ENCODE results near the gene MBNL2.
"Not testable (repeated sequence)": the region's sequence is repeated elsewhere in the genome, so short reads cannot be mapped to it uniquely, and the experiment has no call there.

The MBNL2 gene

DNA sequence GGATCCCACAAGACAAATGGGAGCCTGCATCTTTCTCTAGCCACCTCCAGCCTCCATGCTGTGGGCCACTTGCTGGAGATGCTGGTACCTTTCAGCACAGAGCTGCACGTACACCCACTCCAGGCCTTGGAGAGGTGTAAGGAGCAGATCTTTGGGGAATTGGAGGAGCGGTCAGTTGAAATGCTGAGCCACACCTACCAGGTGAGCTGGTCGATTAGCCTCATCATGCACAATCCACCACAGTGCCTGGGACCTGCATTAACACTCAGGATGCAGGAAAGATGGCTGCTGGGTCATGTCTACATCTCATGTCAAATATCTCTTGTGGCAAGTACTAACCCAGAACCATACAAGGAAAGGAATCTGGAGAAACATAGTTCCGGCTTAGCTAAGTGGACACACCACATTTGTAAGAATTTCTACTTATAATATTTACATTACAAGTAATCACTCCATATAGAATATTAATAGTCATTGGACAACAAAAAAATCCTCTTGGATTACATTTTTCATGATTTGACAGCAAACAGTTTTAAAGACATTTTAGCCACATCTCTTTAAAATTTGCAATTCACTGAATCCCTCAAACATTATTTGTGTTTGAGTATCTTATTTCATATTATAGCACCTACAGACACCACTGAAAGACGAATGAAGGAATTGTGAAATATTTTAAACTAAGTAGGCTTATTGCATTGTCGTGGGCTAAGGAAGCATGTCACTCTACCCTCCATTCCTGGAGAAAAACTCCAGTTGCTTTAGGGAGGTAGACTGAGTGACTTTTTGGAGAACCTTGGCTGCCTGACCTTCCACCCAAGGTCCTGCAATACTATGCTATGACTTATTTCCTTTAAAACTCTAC, 21.8 kb upstream of the MBNL2 start:
- no peak overlapping the region for H3K4me3 ChIP-seq (IDR thresholded peaks at IDR 0.05; ENCODE audit: insufficient read depth, low read depth, low read length)
- H3K27ac ChIP-seq: no peak overlapping the region
- no peaks in the 10 kb centered on the region for H3K27me3 ChIP-seq (ENCODE audit: insufficient read depth, low read depth)
- H3K36me3 ChIP-seq (ENCODE audit: insufficient read depth): no peaks in the 10 kb centered on the region
- H3K4me2 ChIP-seq: no peak overlapping the region
- no peaks in the 10 kb centered on the region for H4K20me1 ChIP-seq (ENCODE audit: insufficient read depth)
- no peak overlapping the region for H2AFZ ChIP-seq (ENCODE audit: low read depth)
- no peaks in the 10 kb centered on the region for H3K79me2 ChIP-seq (ENCODE audit: insufficient read depth, low read depth)
- no peaks in the 10 kb centered on the region for H3K4me1 ChIP-seq (ENCODE audit: low read depth, poor library complexity, severe bottlenecking)
- TF ChIP-seq, protein P1, sequence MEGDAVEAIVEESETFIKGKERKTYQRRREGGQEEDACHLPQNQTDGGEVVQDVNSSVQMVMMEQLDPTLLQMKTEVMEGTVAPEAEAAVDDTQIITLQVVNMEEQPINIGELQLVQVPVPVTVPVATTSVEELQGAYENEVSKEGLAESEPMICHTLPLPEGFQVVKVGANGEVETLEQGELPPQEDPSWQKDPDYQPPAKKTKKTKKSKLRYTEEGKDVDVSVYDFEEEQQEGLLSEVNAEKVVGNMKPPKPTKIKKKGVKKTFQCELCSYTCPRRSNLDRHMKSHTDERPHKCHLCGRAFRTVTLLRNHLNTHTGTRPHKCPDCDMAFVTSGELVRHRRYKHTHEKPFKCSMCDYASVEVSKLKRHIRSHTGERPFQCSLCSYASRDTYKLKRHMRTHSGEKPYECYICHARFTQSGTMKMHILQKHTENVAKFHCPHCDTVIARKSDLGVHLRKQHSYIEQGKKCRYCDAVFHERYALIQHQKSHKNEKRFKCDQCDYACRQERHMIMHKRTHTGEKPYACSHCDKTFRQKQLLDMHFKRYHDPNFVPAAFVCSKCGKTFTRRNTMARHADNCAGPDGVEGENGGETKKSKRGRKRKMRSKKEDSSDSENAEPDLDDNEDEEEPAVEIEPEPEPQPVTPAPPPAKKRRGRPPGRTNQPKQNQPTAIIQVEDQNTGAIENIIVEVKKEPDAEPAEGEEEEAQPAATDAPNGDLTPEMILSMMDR (conservative IDR thresholded peaks at IDR 0.05; ENCODE audit: low read depth, low read length): no peak
- H3K9ac ChIP-seq: no peak overlapping the region

DNA sequence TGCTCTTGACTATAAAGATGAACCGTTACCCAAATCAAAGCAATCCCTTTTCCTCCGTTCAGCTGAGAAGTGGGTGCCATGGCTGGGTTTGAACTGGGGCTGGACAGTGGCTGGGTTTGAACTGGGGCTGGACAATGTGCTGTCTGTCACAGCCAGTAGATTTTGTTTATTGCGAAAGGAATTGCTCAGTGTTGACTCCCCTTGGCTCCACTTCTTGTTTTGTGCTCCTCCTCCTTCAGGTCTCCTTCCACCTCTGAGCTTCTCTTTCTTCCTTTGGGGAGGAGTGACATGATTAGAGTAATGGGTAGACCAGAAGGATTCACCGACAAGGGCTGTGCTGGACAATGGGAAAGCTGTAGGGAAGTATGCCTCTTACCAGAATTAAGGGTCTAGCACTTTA, 19.4 kb upstream of the MBNL2 start:
- Histone ChIP-seq H4K20me1 (ENCODE audit: insufficient read depth) (no peaks in the 10 kb centered on the region), H3K27ac (no peak overlapping the region), H3K9ac (no peak overlapping the region), H3K27me3 (ENCODE audit: insufficient read depth, low read depth) (no peaks in the 10 kb centered on the region), H3K4me1 (ENCODE audit: low read depth, poor library complexity, severe bottlenecking) (no peaks in the 10 kb centered on the region), H2AFZ (ENCODE audit: low read depth) (no peak overlapping the region), H3K4me3 (IDR thresholded peaks at IDR 0.05; ENCODE audit: insufficient read depth, low read depth, low read length) (no peak overlapping the region), H3K79me2 (ENCODE audit: insufficient read depth, low read depth) (no peaks in the 10 kb centered on the region), H3K36me3 (ENCODE audit: insufficient read depth) (no peaks in the 10 kb centered on the region), H3K4me2 (no peak overlapping the region)
- TF ChIP-seq, protein P1 (conservative IDR thresholded peaks at IDR 0.05; ENCODE audit: low read depth, low read length): no peak

DNA sequence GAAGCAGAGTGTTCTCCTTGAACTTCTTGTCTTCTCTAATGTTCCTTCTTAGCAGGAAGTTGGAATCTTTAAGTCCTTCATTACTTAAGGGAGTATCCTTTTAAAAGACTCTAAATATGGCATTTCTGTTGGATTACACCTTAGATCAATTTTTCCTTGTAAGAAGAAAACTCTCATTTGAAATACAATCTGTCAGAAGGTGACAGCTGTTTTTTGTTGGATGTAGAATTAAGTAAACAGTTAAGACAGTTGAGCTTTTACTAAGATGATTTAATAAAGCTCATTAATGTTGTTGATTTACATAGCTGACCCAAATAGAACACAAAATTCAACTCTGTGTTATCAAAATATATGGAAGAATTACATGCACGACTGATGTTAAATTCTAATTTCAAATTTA, 16.7 kb upstream of the MBNL2 start:
- H3K4me1 ChIP-seq (ENCODE audit: low read depth, poor library complexity, severe bottlenecking): no peaks in the 10 kb centered on the region
- H3K9ac ChIP-seq: no peak overlapping the region
- no peak overlapping the region for H3K4me2 ChIP-seq
- H2AFZ ChIP-seq (ENCODE audit: low read depth): no peak overlapping the region
- H3K4me3 ChIP-seq (IDR thresholded peaks at IDR 0.05; ENCODE audit: insufficient read depth, low read depth, low read length): no peak overlapping the region
- no peaks in the 10 kb centered on the region for H3K36me3 ChIP-seq (ENCODE audit: insufficient read depth)
- no peaks in the 10 kb centered on the region for H3K27me3 ChIP-seq (ENCODE audit: insufficient read depth, low read depth)
- TF ChIP-seq, protein P1 (conservative IDR thresholded peaks at IDR 0.05; ENCODE audit: low read depth, low read length): no peak
- H3K27ac ChIP-seq: no peak overlapping the region
- H3K79me2 ChIP-seq (ENCODE audit: insufficient read depth, low read depth): no peaks in the 10 kb centered on the region
- H4K20me1 ChIP-seq (ENCODE audit: insufficient read depth): no peaks in the 10 kb centered on the region

DNA sequence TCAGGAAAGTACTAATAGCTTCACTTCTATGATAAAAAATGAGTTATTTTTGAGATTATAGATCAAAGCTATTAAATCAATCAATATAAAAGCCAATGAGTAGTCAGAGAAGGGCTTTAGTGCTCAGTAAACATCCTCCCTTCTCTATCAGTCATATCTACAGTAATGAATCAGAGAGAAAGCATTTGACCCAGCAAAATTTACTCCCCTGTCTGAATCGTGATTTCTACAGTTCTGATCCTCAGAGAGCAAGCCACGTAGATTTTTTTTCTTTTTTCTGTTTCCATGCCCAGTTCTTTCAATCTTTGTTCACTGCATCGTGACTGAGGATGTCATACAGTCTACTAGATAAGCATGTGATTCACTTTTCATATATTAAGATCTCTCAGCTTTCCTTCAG, 16.2 kb upstream of the MBNL2 start:
- Histone ChIP-seq H3K27ac (no peak overlapping the region), H3K27me3 (ENCODE audit: insufficient read depth, low read depth) (no peaks in the 10 kb centered on the region), H3K4me3 (IDR thresholded peaks at IDR 0.05; ENCODE audit: insufficient read depth, low read depth, low read length) (no peak overlapping the region), H3K79me2 (ENCODE audit: insufficient read depth, low read depth) (no peaks in the 10 kb centered on the region), H2AFZ (ENCODE audit: low read depth) (no peak overlapping the region), H4K20me1 (ENCODE audit: insufficient read depth) (no peaks in the 10 kb centered on the region), H3K9ac (no peak overlapping the region), H3K36me3 (ENCODE audit: insufficient read depth) (no peaks in the 10 kb centered on the region), H3K4me2 (no peak overlapping the region), H3K4me1 (ENCODE audit: low read depth, poor library complexity, severe bottlenecking) (no peaks in the 10 kb centered on the region)
- TF ChIP-seq, protein P1 (conservative IDR thresholded peaks at IDR 0.05; ENCODE audit: low read depth, low read length): no peak

GRCh38 chr13:97207252-97207651, 14.9 kb upstream of the MBNL2 start:
- H3K9ac ChIP-seq; H2AFZ ChIP-seq (ENCODE audit: low read depth); H3K27ac ChIP-seq; H3K27me3 ChIP-seq (ENCODE audit: insufficient read depth, low read depth); H3K4me2 ChIP-seq; H3K79me2 ChIP-seq (ENCODE audit: insufficient read depth, low read depth); H3K36me3 ChIP-seq (ENCODE audit: insufficient read depth); H3K4me3 ChIP-seq (IDR thresholded peaks at IDR 0.05; ENCODE audit: insufficient read depth, low read depth, low read length); H3K4me1 ChIP-seq (ENCODE audit: low read depth, poor library complexity, severe bottlenecking); H4K20me1 ChIP-seq (ENCODE audit: insufficient read depth): not testable (repeated sequence)

Data from KMS-11 (cell line).